Measurements from ENCODE around the gene RRP1B.

GRCh38 chr21:43631411-43632107 lies 27.8 kb upstream of the RRP1B start:
- TF ChIP-seq CTCF (IDR thresholded peaks at IDR 0.05; ENCODE audit: insufficient read depth, low read length) (no peak), POLR2AphosphoS5 (IDR thresholded peaks at IDR 0.05; ENCODE audit: low read depth) (no peak), GABPA (IDR thresholded peaks at IDR 0.05; ENCODE audit: low read depth) (no peak), REST (IDR thresholded peaks at IDR 0.05; ENCODE audit: insufficient replicate concordance, low read depth) (no peak)
